Measurements from ENCODE around the gene MROH7. TPM values are rescaled to one million over a fixed set of nuclear protein-coding genes. Genes with fewer than 3 reads are reported as not detected.

Gene MROH7
- total RNA-seq (under 1 TPM; 0.37 to 0.77 TPM), total RNA-seq (0 to 0.15 reads per million in 2 donors)

GRCh38 chr1:54640863-54641836 is at the start of gene MROH7:
TSS of gene MROH7 (plus strand) at chr1:54641786. CDS start at chr1:54652927, 11,141 bp downstream.
- H3K36me3 Mint-ChIP-seq (ENCODE audit: low read depth) = no peaks in the 10 kb centered on the region
- H3K4me3 Mint-ChIP-seq = no peak within 1 kb of the TSS
- H3K4me1 Mint-ChIP-seq = no peaks in the 10 kb centered on the region

GRCh38 chr1:54593571-54594160 is 47.9 kb upstream of the MROH7 start:
- H3K4me3 Mint-ChIP-seq = no peak overlapping the region
- no peak for DNase-seq
- H3K4me1 Mint-ChIP-seq = peaks cover under 1% of the 10 kb centered on the region
- no peaks in the 10 kb centered on the region for H3K9me3 ChIP-seq (ENCODE audit: control insufficient read depth, low read length, poor library complexity, severe bottlenecking)
- H3K27me3 Mint-ChIP-seq = no peaks in the 10 kb centered on the region
- no peak overlapping the region for H3K27ac Mint-ChIP-seq
- ATAC-seq = no peak
- peaks cover 3% of the 10 kb centered on the region for H3K36me3 Mint-ChIP-seq (ENCODE audit: low read depth)

More at GRCh38 chr1:54640863-54641836, at the start of gene MROH7:
- no peak for ATAC-seq
- H3K9me3 ChIP-seq (ENCODE audit: control insufficient read depth, low read length, poor library complexity, severe bottlenecking) = no peaks in the 10 kb centered on the region
- DNase-seq = no peak
- Mint-ChIP-seq H3K27me3 (peaks cover 19% of the 10 kb centered on the region), H3K27ac (no peak within 1 kb of the TSS)

GRCh38 chr1:54594463-54594862 is 47.1 kb upstream of the MROH7 start:
- Mint-ChIP-seq H3K27ac (no peak overlapping the region), H3K4me1 (no peaks in the 10 kb centered on the region), H3K4me3 (no peak overlapping the region), H3K27me3 (no peaks in the 10 kb centered on the region), H3K36me3 (ENCODE audit: low read depth) (peaks cover 3% of the 10 kb centered on the region)
- DNase-seq = no peak
- no peaks in the 10 kb centered on the region for H3K9me3 ChIP-seq (ENCODE audit: control insufficient read depth, low read length, poor library complexity, severe bottlenecking)
- ATAC-seq = no peak

- Mint-ChIP-seq H3K4me3 (no peak overlapping the region), H3K4me1 (no peaks in the 10 kb centered on the region), H3K27me3 (no peaks in the 10 kb centered on the region), H3K36me3 (ENCODE audit: low read depth) (peaks cover under 1% of the 10 kb centered on the region), H3K27ac (no peak overlapping the region)
- H3K9me3 ChIP-seq (ENCODE audit: control insufficient read depth, low read length, poor library complexity, severe bottlenecking) = no peaks in the 10 kb centered on the region
- DNase-seq = no peak
- ATAC-seq = no peak
Measured at GRCh38 chr1:54595956-54596498, 45.6 kb upstream of the MROH7 start.

- H3K4me1 Mint-ChIP-seq = no peaks in the 10 kb centered on the region
- H3K9me3 ChIP-seq (ENCODE audit: control insufficient read depth, low read length, poor library complexity, severe bottlenecking) = no peaks in the 10 kb centered on the region
- H3K4me3 Mint-ChIP-seq = no peak overlapping the region
- no peaks in the 10 kb centered on the region for H3K36me3 Mint-ChIP-seq (ENCODE audit: low read depth)
- H3K27ac Mint-ChIP-seq = no peak overlapping the region
- ATAC-seq = no peak
- no peaks in the 10 kb centered on the region for H3K27me3 Mint-ChIP-seq
- DNase-seq = no peak
Measured at GRCh38 chr1:54596756-54597155, 44.8 kb upstream of the MROH7 start.

GRCh38 chr1:54597455-54598030 is 44.0 kb upstream of the MROH7 start:
- H3K27me3 Mint-ChIP-seq = no peaks in the 10 kb centered on the region
- H3K27ac Mint-ChIP-seq = peak overlapping the region; percentile 85
- H3K9me3 ChIP-seq (ENCODE audit: control insufficient read depth, low read length, poor library complexity, severe bottlenecking) = no peaks in the 10 kb centered on the region
- ATAC-seq (no peak), DNase-seq (no peak)
- H3K4me1 Mint-ChIP-seq = no peaks in the 10 kb centered on the region
- no peak overlapping the region for H3K4me3 Mint-ChIP-seq
- H3K36me3 Mint-ChIP-seq (ENCODE audit: low read depth) = no peaks in the 10 kb centered on the region

- no peak for DNase-seq
- H3K4me3 Mint-ChIP-seq = no peak overlapping the region
- ATAC-seq = no peak
- H3K9me3 ChIP-seq (ENCODE audit: control insufficient read depth, low read length, poor library complexity, severe bottlenecking) = no peaks in the 10 kb centered on the region
- peaks cover 2% of the 10 kb centered on the region for H3K4me1 Mint-ChIP-seq
- H3K36me3 Mint-ChIP-seq (ENCODE audit: low read depth) = no peaks in the 10 kb centered on the region
- H3K27ac Mint-ChIP-seq = no peak overlapping the region
- H3K27me3 Mint-ChIP-seq = no peaks in the 10 kb centered on the region
Measured at GRCh38 chr1:54599211-54599823, 42.3 kb upstream of the MROH7 start.

GRCh38 chr1:54600947-54601721 is 40.5 kb upstream of the MROH7 start:
- DNase-seq (no peak), ATAC-seq (no peak)
- Mint-ChIP-seq H3K36me3 (ENCODE audit: low read depth) (no peaks in the 10 kb centered on the region), H3K27me3 (no peaks in the 10 kb centered on the region), H3K27ac (no peak overlapping the region), H3K4me1 (peaks cover 10% of the 10 kb centered on the region), H3K4me3 (no peak overlapping the region)
- no peaks in the 10 kb centered on the region for H3K9me3 ChIP-seq (ENCODE audit: control insufficient read depth, low read length, poor library complexity, severe bottlenecking)

GRCh38 chr1:54601730-54602129 is 39.9 kb upstream of the MROH7 start:
- H3K9me3 ChIP-seq (ENCODE audit: control insufficient read depth, low read length, poor library complexity, severe bottlenecking) = no peaks in the 10 kb centered on the region

GRCh38 chr1:54602554-54602953 is 39.0 kb upstream of the MROH7 start:
- no peak overlapping the region for H3K4me3 Mint-ChIP-seq
- H3K36me3 Mint-ChIP-seq (ENCODE audit: low read depth) = no peaks in the 10 kb centered on the region
- ATAC-seq (no peak), DNase-seq (no peak)
- peak overlapping the region; percentile 29 for H3K27ac Mint-ChIP-seq
- H3K4me1 Mint-ChIP-seq = peaks cover 10% of the 10 kb centered on the region
- H3K9me3 ChIP-seq (ENCODE audit: control insufficient read depth, low read length, poor library complexity, severe bottlenecking) = no peaks in the 10 kb centered on the region
- H3K27me3 Mint-ChIP-seq = no peaks in the 10 kb centered on the region

More at GRCh38 chr1:54601730-54602129, 39.9 kb upstream of the MROH7 start:
- H3K4me1 Mint-ChIP-seq = peaks cover 10% of the 10 kb centered on the region
- DNase-seq (no peak), ATAC-seq (no peak)
- no peaks in the 10 kb centered on the region for H3K27me3 Mint-ChIP-seq
- no peak overlapping the region for H3K4me3 Mint-ChIP-seq
- H3K27ac Mint-ChIP-seq = no peak overlapping the region
- H3K36me3 Mint-ChIP-seq (ENCODE audit: low read depth) = no peaks in the 10 kb centered on the region

GRCh38 chr1:54603241-54603640 is 38.3 kb upstream of the MROH7 start:
- Mint-ChIP-seq H3K27me3 (no peaks in the 10 kb centered on the region), H3K36me3 (ENCODE audit: low read depth) (no peaks in the 10 kb centered on the region), H3K4me1 (peaks cover 10% of the 10 kb centered on the region), H3K27ac (peak overlapping the region; percentile 29), H3K4me3 (no peak overlapping the region)
- ATAC-seq (no peak), DNase-seq (no peak)
- no peaks in the 10 kb centered on the region for H3K9me3 ChIP-seq (ENCODE audit: control insufficient read depth, low read length, poor library complexity, severe bottlenecking)

GRCh38 chr1:54604051-54604450 is 37.5 kb upstream of the MROH7 start:
- no peaks in the 10 kb centered on the region for H3K9me3 ChIP-seq (ENCODE audit: control insufficient read depth, low read length, poor library complexity, severe bottlenecking)
- Mint-ChIP-seq H3K27ac (peak overlapping the region; percentile 34), H3K4me1 (peaks cover 10% of the 10 kb centered on the region), H3K27me3 (no peaks in the 10 kb centered on the region), H3K4me3 (no peak overlapping the region), H3K36me3 (ENCODE audit: low read depth) (no peaks in the 10 kb centered on the region)
- DNase-seq (no peak), ATAC-seq (no peak)
